Peyer's patch (tissue), 4 donors: Measurements from ENCODE around the gene HS6ST3. TPM values are rescaled to one million over a fixed set of nuclear protein-coding genes. Genes with fewer than 3 reads are reported as not detected.

ENCODE experiments used
- DNase-seq, 3 donors: peaks; one replicate each; pipeline ENCODE4 v3.0.0-alpha.2; 2017 to 2019
- H3K27ac ChIP-seq, 4 donors: fragments of 200-600 bp; sonication (generic); one replicate each; pipeline ENCODE4 v1.5.1; 2016 to 2019
- H3K27me3 ChIP-seq, 2 donors: fragments of 200-600 bp; sonication (generic); one replicate each; pipeline ENCODE4 v1.5.1; 2019
- H3K36me3 ChIP-seq, 3 donors: fragments of 200-600 bp; sonication (generic); one replicate each; pipeline ENCODE4 v1.5.1; 2016 to 2019
- H3K4me1 ChIP-seq, 4 donors: fragments of 200-600 bp; sonication (generic); one replicate each; pipeline ENCODE4 v1.5.1; 2016 to 2019
- H3K4me3 ChIP-seq, 4 donors: fragments of 200-600 bp; sonication (generic); 1 replicate in 3 of 4; 2 replicates in 1 of 4; pipeline ENCODE4 v1.5.1; 2016 to 2019; ENCODE audit warnings: mild to moderate bottlenecking in 1 of 4
- H3K9me3 ChIP-seq, 4 donors: fragments of 200-600 bp; sonication (generic); one replicate each; pipeline ENCODE4 v1.5.1; 2016 to 2019; ENCODE audit warnings: mild to moderate bottlenecking in 1 of 4
- POLR2A ChIP-seq, 2 donors: fragments of 450-650 bp; IDR thresholded peaks; one replicate each; pipeline ENCODE4 v1.5.1; 2017; ENCODE audit warnings: antibody characterized with exemption in 2 of 2, mild to moderate bottlenecking in 2 of 2, moderate library complexity in 2 of 2
- total RNA-seq, 4 donors: library from RNA; depleted of rRNA; stranded (reverse); fragments of >200 nt; gene quantifications; one replicate each; pipeline ENCODE4 v1.1.0, GENCODE V29; 2016
- TF ChIP-seq, protein P1 (sequence below), 6 experiments: fragments of 450-650 bp in 4 of 6; fragments of 200-600 bp in 2 of 6; sonication (generic) in 1 of 6; IDR thresholded peaks; one replicate each; pipeline ENCODE4 v1.5.1; 2017 to 2019; ENCODE audit warnings: antibody characterized with exemption in 6 of 6, mild to moderate bottlenecking in 3 of 6, moderate library complexity in 1 of 6

Gene HS6ST3
- total RNA-seq, 4 donors from 2014 or later = 0.09 TPM; not detected in 3

DNA sequence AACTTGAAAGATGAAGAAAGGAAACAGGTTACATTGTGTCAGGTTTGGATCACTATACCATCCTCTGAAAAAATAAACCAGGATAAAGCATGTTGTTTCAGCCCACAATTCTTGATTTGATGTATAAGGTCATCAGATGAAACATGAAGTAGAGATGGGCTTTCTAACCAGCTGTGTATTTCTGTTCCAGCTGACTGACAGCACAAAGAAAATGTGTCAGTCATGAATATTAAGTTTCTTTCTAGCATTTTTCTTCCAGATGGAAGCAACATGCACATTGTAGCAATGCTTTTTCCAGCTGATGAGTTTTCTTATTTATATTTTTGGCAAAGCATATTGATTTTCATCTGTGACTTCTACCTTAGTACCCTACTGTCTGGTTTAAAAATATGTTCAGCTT, 704.8 kb downstream of the HS6ST3 start:
- H3K27me3 ChIP-seq = no peaks in the 10 kb centered on the region
- H3K36me3 ChIP-seq = no peaks in the 10 kb centered on the region
- DNase-seq = no peak
- TF ChIP-seq, protein P1, sequence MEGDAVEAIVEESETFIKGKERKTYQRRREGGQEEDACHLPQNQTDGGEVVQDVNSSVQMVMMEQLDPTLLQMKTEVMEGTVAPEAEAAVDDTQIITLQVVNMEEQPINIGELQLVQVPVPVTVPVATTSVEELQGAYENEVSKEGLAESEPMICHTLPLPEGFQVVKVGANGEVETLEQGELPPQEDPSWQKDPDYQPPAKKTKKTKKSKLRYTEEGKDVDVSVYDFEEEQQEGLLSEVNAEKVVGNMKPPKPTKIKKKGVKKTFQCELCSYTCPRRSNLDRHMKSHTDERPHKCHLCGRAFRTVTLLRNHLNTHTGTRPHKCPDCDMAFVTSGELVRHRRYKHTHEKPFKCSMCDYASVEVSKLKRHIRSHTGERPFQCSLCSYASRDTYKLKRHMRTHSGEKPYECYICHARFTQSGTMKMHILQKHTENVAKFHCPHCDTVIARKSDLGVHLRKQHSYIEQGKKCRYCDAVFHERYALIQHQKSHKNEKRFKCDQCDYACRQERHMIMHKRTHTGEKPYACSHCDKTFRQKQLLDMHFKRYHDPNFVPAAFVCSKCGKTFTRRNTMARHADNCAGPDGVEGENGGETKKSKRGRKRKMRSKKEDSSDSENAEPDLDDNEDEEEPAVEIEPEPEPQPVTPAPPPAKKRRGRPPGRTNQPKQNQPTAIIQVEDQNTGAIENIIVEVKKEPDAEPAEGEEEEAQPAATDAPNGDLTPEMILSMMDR (IDR thresholded peaks at IDR 0.05) = no peak
- TF ChIP-seq POLR2A (IDR thresholded peaks at IDR 0.05) = no peak
- H3K4me3 ChIP-seq = no peak overlapping the region
- H3K9me3 ChIP-seq = no peaks in the 10 kb centered on the region
- no peak overlapping the region for H3K27ac ChIP-seq
- H3K4me1 ChIP-seq = no peaks in the 10 kb centered on the region

GRCh38 chr13:96795670-96796069, 705.8 kb downstream of the HS6ST3 start:
- Histone ChIP-seq H3K27ac (no peak overlapping the region), H3K4me3 (no peak overlapping the region), H3K4me1 (no peaks in the 10 kb centered on the region), H3K27me3 (no peaks in the 10 kb centered on the region), H3K36me3 (no peaks in the 10 kb centered on the region), H3K9me3 (no peaks in the 10 kb centered on the region)
- no peak for TF ChIP-seq POLR2A (IDR thresholded peaks at IDR 0.05)
- TF ChIP-seq, protein P1 (IDR thresholded peaks at IDR 0.05) = no peak
- no peak for DNase-seq

DNA sequence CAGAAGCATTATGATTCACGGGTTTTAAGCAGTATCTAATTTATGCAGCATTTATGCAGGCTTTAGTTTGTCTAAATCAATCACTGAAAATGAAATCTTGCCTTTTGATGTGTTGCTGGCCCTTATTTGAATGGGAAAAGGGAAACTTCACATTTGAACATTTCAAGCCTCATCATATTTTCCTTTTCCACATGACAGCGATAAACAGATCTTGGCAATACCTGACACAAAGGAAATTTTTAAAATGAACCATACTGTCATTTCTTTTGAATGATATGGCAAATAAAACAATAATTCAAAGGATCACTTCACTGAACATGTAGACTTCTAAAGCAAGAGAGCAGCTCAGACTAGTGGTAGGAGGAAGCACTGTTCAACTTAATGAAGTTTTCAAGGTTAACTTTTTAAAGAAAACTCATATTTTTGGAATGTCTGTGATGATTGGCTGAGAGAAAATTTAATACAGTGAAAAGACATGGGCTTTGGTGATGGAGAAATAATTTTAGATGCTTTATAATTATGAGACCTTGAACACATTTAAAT, 706.3 kb downstream of the HS6ST3 start:
- TF ChIP-seq, protein P1 (IDR thresholded peaks at IDR 0.05) = no peak
- no peak for TF ChIP-seq POLR2A (IDR thresholded peaks at IDR 0.05)
- Histone ChIP-seq H3K9me3 (no peaks in the 10 kb centered on the region), H3K27me3 (no peaks in the 10 kb centered on the region), H3K4me3 (no peak overlapping the region), H3K4me1 (no peaks in the 10 kb centered on the region), H3K36me3 (no peaks in the 10 kb centered on the region), H3K27ac (no peak overlapping the region)
- DNase-seq = no peak

DNA sequence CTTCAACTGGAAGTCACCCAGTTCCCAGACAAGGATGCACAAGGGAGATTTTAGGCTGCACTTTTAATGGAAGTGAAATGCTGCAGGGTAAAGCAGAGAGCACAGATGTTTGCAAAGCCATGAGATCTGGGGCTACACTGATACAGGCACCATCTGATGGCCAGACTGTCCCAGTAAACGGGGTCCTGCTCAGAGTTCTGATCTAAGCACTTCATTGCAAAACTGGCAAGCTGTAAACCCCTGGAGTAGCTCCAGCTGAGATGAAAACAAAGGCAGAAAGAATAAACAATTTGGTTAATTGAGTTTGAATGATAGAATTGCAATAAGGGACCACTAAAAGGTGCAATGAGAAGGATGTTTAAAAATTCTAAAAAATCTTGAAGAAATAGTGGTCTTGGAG, 707.2 kb downstream of the HS6ST3 start:
- Histone ChIP-seq H3K27ac (no peak overlapping the region), H3K9me3 (no peaks in the 10 kb centered on the region), H3K4me1 (no peaks in the 10 kb centered on the region), H3K4me3 (no peak overlapping the region), H3K27me3 (no peaks in the 10 kb centered on the region), H3K36me3 (no peaks in the 10 kb centered on the region)
- TF ChIP-seq POLR2A (IDR thresholded peaks at IDR 0.05) = no peak
- TF ChIP-seq, protein P1 (IDR thresholded peaks at IDR 0.05) = no peak
- DNase-seq = no peak

GRCh38 chr13:96803456-96804100, 713.7 kb downstream of the HS6ST3 start:
- Histone ChIP-seq H3K27me3 (no peaks in the 10 kb centered on the region), H3K9me3 (no peaks in the 10 kb centered on the region), H3K27ac (no peak overlapping the region), H3K4me3 (no peak overlapping the region), H3K4me1 (peaks cover 0 to 4% (median 1%) of the 10 kb centered on the region in 4 donors), H3K36me3 (no peaks in the 10 kb centered on the region)
- no peak for DNase-seq
- TF ChIP-seq POLR2A (IDR thresholded peaks at IDR 0.05) = no peak
- TF ChIP-seq, protein P1 (IDR thresholded peaks at IDR 0.05) = no peak
